Measurements from ENCODE around the gene SPTB. TPM values are rescaled to one million over a fixed set of nuclear protein-coding genes. Genes with fewer than 3 reads are reported as not detected.

The SPTB gene
- total RNA-seq, 2 experiments from 2014 or later, result 0.03 to 0.08 TPM

DNA sequence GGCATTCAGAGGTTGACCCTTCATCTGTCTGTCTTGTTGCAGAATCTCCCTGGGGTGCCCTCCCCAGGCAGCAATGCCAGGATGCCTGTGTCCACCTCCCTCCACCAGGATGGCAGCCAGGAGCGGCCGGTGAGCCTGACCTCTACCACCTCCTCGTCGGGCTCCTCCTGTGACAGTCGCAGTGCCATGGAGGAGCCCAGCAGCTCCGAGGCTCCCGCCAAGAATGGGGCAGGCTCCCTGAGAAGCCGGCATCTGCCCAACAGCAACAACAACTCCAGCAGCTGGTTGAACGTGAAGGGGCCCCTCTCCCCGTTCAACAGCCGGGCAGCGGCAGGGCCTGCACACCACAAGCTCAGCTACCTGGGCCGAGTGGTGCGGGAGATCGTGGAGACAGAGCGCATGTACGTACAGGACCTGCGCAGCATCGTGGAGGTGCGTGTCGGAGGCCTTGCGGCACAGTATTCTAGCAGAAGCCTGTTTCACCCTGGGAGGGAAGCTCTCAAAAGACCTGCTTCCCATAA, 152.1 kb downstream of the SPTB start:
- Mint-ChIP-seq H3K27ac (peak overlapping the region; percentile 69), H3K27me3 (no peaks in the 10 kb centered on the region), H3K36me3 (ENCODE audit: low read depth) (peaks cover 10% of the 10 kb centered on the region), H3K4me3 (no peak overlapping the region), H3K9me3 (no peaks in the 10 kb centered on the region), H3K4me1 (ENCODE audit: low read depth) (peaks cover 76% of the 10 kb centered on the region)
- Histone ChIP-seq H3K27ac (ENCODE audit: low read depth in 1 of 2, low read length in 2 of 2) (peak overlapping the region in 1 of 2 donors; percentile 42), H3K36me3 (ENCODE audit: insufficient read depth, low read length) (peaks cover 30% of the 10 kb centered on the region), H3K9me3 (ENCODE audit: control insufficient read depth in 1 of 2, insufficient read depth in 1 of 2, low read length in 2 of 2) (no peaks in the 10 kb centered on the region), H3K4me3 (ENCODE audit: low read length) (no peak overlapping the region), H3K27me3 (ENCODE audit: control insufficient read depth in 1 of 2, insufficient read depth in 2 of 2, low read length in 2 of 2) (no peaks in the 10 kb centered on the region), H3K4me1 (ENCODE audit: insufficient read depth, low read length) (peaks cover 100% of the 10 kb centered on the region)
- TF ChIP-seq, protein P1, sequence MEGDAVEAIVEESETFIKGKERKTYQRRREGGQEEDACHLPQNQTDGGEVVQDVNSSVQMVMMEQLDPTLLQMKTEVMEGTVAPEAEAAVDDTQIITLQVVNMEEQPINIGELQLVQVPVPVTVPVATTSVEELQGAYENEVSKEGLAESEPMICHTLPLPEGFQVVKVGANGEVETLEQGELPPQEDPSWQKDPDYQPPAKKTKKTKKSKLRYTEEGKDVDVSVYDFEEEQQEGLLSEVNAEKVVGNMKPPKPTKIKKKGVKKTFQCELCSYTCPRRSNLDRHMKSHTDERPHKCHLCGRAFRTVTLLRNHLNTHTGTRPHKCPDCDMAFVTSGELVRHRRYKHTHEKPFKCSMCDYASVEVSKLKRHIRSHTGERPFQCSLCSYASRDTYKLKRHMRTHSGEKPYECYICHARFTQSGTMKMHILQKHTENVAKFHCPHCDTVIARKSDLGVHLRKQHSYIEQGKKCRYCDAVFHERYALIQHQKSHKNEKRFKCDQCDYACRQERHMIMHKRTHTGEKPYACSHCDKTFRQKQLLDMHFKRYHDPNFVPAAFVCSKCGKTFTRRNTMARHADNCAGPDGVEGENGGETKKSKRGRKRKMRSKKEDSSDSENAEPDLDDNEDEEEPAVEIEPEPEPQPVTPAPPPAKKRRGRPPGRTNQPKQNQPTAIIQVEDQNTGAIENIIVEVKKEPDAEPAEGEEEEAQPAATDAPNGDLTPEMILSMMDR (IDR thresholded peaks at IDR 0.05), result no peak
- intact Hi-C loops (cut with DNase I, micrococcal nuclease), result no loop called here
- DNase-seq (no peak), ATAC-seq (ENCODE audit: poor library complexity) (no peak)
- ChIA-PET POLR2A (interaction anchor here (1.0 kb wide), 1 partner anchor 22 kb away, joined by 6 read pairs; no protein-coding TSS in a partner anchor), CTCF (no interaction called here)

DNA sequence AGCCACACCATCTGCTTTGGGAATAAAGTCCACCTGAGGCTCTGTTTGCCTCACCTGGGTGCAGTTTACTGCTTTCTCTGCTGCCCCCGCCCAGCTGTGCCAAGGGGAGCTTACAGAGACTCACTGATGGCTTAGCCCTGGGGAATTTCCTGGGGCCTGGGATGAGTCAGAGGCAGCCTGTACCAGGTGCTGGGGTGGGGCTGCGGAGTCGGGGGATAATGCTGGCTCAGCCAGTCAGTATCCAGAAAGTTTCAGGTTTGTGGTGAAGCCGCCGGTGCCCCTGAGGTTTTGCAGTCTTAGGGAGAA, 153.2 kb downstream of the SPTB start:
- TF ChIP-seq, protein P1 (IDR thresholded peaks at IDR 0.05), result no peak
- ChIA-PET POLR2A (no interaction called here), CTCF (no interaction called here)
- DNase-seq (peak in 6 of 14 experiments; percentile 23 to 81 (median 50)), ATAC-seq (ENCODE audit: poor library complexity) (peak; percentile 46)
- H3K4me3 ChIP-seq (ENCODE audit: low read length), result no peak overlapping the region
- H3K27me3 ChIP-seq (ENCODE audit: control insufficient read depth in 1 of 2, insufficient read depth in 2 of 2, low read length in 2 of 2), result no peaks in the 10 kb centered on the region
- peaks cover 19% of the 10 kb centered on the region for H3K36me3 ChIP-seq (ENCODE audit: insufficient read depth, low read length)
- H3K27me3 Mint-ChIP-seq, result no peaks in the 10 kb centered on the region
- intact Hi-C loops (cut with DNase I, micrococcal nuclease), result no loop called here
- peaks cover 10% of the 10 kb centered on the region for H3K36me3 Mint-ChIP-seq (ENCODE audit: low read depth)
- peak overlapping the region in 1 of 2 donors; percentile 33 for H3K27ac ChIP-seq (ENCODE audit: low read depth in 1 of 2, low read length in 2 of 2)
- peaks cover 100% of the 10 kb centered on the region for H3K4me1 ChIP-seq (ENCODE audit: insufficient read depth, low read length)
- H3K4me3 Mint-ChIP-seq, result no peak overlapping the region
- H3K9me3 Mint-ChIP-seq, result no peaks in the 10 kb centered on the region
- H3K9me3 ChIP-seq (ENCODE audit: control insufficient read depth in 1 of 2, insufficient read depth in 1 of 2, low read length in 2 of 2), result no peaks in the 10 kb centered on the region
- H3K27ac Mint-ChIP-seq, result peak overlapping the region; percentile 82
- peaks cover 87% of the 10 kb centered on the region for H3K4me1 Mint-ChIP-seq (ENCODE audit: low read depth)

DNA sequence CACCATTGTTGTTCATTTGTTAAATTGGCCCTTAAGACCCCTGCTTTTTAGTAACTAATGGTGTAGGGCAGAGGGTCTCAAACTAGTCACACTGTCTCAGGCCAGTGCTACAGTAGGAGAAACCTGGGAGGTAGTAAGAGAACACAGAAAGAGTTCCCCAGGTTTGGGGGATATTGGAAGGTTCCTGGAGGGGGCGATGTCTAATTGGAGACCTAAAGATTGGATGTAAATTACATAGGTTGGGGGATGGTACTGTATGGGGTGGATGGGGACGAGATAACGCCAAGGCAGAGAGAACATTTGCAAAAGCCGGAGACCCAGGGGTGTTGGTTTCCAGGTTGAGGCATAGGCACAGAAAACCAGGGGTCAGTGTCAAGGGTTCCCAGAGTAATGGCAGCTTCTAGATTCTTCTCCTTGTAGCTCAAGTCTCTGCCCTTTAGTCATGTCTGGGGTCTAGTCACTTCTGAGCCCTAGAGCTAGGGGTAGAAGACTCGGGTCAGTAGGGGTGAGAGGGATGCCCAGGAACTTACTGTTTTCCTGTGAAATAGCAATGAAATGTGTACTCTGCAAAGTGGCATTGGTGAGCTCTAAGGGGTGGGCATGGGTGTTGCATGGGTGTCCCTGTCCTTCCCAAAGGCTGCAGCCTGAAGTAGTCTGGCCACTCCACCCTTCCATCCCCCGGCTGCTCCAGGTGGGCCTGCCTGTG, 153.7 kb downstream of the SPTB start:
- H3K27me3 Mint-ChIP-seq, result no peaks in the 10 kb centered on the region
- ChIA-PET POLR2A (interaction anchor here (1.0 to 3.6 kb wide), 2 partner anchors 17 to 20 kb away, joined by 3 to 18 read pairs; no protein-coding TSS in a partner anchor), CTCF (no interaction called here)

More for the DNA sequence above, 153.7 kb downstream of the SPTB start:
- intact Hi-C loops (cut with DNase I, micrococcal nuclease), result no loop called here
- Histone ChIP-seq H3K9me3 (ENCODE audit: control insufficient read depth in 1 of 2, insufficient read depth in 1 of 2, low read length in 2 of 2) (no peaks in the 10 kb centered on the region), H3K4me1 (ENCODE audit: insufficient read depth, low read length) (peaks cover 100% of the 10 kb centered on the region), H3K27ac (ENCODE audit: low read depth in 1 of 2, low read length in 2 of 2) (peak overlapping the region; percentile 29), H3K36me3 (ENCODE audit: insufficient read depth, low read length) (peaks cover 14% of the 10 kb centered on the region), H3K4me3 (ENCODE audit: low read length) (no peak overlapping the region), H3K27me3 (ENCODE audit: control insufficient read depth in 1 of 2, insufficient read depth in 2 of 2, low read length in 2 of 2) (no peaks in the 10 kb centered on the region)
- ATAC-seq (ENCODE audit: poor library complexity) (no peak), DNase-seq (no peak)
- TF ChIP-seq, protein P1 (IDR thresholded peaks at IDR 0.05), result no peak
- Mint-ChIP-seq H3K4me1 (ENCODE audit: low read depth) (peaks cover 92% of the 10 kb centered on the region), H3K27ac (peak overlapping the region; percentile 82), H3K4me3 (no peak overlapping the region), H3K36me3 (ENCODE audit: low read depth) (peaks cover 10% of the 10 kb centered on the region), H3K9me3 (no peaks in the 10 kb centered on the region)

All from CD4-positive, alpha-beta T cell (primary cell).